ENCODE results near the gene MTHFR. TPM values are rescaled to one million over a fixed set of nuclear protein-coding genes. Genes with fewer than 3 reads are reported as not detected.

Gene MTHFR
- total RNA-seq, 1 donor: 21.6 TPM

GRCh38 chr1:11790880-11791715 is 14.7 kb downstream of the MTHFR start:
- DNase-seq (ENCODE audit: low read depth): peak; percentile 97
- H3K4me3 ChIP-seq (ENCODE audit: low read depth, low read length): no peak overlapping the region
- no peak for TF ChIP-seq CTCF (IDR thresholded peaks at IDR 0.05; ENCODE audit: insufficient read depth, low read depth, low read length)

GRCh38 chr1:11790101-11790879 is 15.5 kb downstream of the MTHFR start:
- no peak for TF ChIP-seq CTCF (IDR thresholded peaks at IDR 0.05; ENCODE audit: insufficient read depth, low read depth, low read length)
- no peak overlapping the region for H3K4me3 ChIP-seq (ENCODE audit: low read depth, low read length)
- DNase-seq (ENCODE audit: low read depth): no peak

GRCh38 chr1:11789126-11790067 is 16.4 kb downstream of the MTHFR start:
- no peak for DNase-seq (ENCODE audit: low read depth)
- no peak overlapping the region for H3K4me3 ChIP-seq (ENCODE audit: low read depth, low read length)
- TF ChIP-seq CTCF (IDR thresholded peaks at IDR 0.05; ENCODE audit: insufficient read depth, low read depth, low read length): no peak

- no peak for DNase-seq (ENCODE audit: low read depth)
- no peak for TF ChIP-seq CTCF (IDR thresholded peaks at IDR 0.05; ENCODE audit: insufficient read depth, low read depth, low read length)
Observed at GRCh38 chr1:11788549-11789053, 17.2 kb downstream of the MTHFR start.

GRCh38 chr1:11787804-11788436 is 17.8 kb downstream of the MTHFR start:
- DNase-seq (ENCODE audit: low read depth): no peak
- TF ChIP-seq CTCF (IDR thresholded peaks at IDR 0.05; ENCODE audit: insufficient read depth, low read depth, low read length): no peak
- no peak overlapping the region for H3K4me3 ChIP-seq (ENCODE audit: low read depth, low read length)

More at GRCh38 chr1:11788549-11789053, 17.2 kb downstream of the MTHFR start:
- no peak overlapping the region for H3K4me3 ChIP-seq (ENCODE audit: low read depth, low read length)

All from fibroblast of villous mesenchyme (primary cell).